HG02885 (cell line): Measurements from ENCODE around the gene UGGT2.
"Not testable (repeated sequence)": the region's sequence is repeated elsewhere in the genome, so short reads cannot be mapped to it uniquely, and the experiment has no call there.

Experiments used
- ATAC-seq: cut with Tn5 transposase; IDR thresholded peaks from one replicate; pipeline ENCODE4 v1.9.1; 2021; ENCODE audit warnings: mild to moderate bottlenecking; ENCODE audit not compliant: unreplicated experiment, poor library complexity

The UGGT2 gene

DNA sequence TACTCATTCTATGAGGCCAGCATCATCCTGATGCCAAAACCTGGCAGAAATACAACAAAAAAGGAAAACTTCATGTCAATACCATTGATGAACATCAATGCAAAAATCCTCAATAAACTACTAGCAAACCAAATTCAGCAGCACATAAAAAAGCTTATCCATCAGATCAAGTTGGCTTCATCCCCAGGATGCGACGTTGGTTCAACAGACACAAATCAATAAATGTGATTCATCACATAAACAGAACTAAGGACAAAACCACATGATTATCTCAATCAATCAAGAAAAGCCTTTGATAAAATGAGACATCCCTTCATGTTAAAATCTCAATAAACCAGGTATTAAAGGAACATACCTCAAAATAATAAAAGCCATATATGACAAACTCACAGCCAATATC lies 134.3 kb downstream of the UGGT2 start:
- no peak for ATAC-seq

DNA sequence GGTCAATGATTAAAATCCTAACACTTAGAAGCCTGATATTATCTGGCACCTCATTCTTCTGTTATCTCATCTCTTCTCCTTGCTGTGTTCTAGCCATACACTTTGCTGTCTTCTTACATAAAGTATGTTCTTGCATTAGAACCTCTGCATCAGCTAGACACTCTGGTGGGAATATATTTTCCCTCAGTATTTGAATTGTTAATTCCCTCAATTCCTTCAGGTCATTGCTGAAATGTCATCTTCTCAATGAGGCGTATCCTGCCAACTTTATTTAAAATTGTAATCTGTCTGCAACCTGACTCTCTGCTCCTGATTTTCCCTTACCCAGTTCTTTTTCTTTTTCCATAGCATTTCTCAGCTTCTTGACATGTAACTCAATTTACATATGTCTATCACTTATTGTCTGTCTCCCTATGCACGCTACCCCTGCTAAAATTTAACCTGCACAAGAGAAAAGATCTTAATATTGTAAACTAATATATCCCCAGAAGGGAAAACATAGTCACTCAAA lies 138.2 kb downstream of the UGGT2 start:
- no peak for ATAC-seq

DNA sequence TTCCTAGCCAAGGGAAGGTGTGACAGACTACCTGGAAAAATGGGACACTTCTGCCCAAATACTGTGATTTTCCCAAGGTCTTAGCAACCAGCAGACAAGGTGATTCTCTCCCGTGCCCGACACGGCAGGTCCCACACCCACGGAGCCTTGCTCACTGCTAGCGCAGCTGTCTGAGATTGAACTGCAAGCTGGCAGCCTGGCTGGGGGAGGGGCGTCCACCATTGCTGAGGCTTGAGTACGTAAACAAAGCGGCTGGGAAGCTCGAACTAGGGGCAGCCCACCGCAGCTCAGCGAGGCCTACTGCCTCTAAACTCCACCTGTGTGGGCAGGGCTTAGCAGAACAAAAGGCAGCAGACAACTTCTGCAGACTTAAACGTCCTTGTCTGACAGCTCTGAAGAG lies 146.2 kb downstream of the UGGT2 start:
- ATAC-seq, result no peak

DNA sequence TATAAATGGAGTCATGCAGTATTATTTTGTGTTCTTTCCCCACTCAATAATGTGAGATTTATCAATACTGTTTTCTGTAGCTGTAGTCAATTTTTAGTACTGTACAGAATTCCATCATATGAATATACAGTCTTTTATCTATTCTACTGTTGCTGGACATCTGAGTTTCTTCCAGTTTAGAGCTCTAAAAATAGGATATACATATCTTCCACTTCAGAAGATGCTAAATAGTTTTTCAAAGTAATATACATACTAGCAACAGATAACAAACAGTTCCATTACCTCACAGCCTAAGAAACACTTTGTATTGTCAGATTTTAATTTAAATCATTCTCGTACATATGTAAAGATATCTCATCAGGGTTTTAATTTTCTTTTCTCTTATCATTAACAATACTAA lies 149.6 kb downstream of the UGGT2 start:
- no peak for ATAC-seq

DNA sequence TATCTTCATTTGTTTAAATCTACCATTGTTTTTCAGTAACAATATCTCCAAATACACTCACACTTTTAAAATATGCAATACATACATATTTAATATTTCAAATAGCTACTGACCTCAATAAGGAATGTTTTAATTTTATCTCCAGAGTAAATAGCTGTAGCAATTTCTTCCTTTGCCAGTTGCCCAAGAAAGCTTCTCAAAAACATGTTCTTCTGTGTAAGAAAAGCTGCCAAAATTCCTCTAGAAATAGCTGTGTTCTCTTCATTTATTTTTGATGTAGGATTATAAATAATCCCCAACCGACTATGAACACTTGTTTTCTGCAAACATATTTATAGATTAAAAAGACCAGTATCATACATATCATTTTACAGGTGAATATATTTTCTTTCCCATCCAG lies 150.5 kb downstream of the UGGT2 start:
- no peak for ATAC-seq

DNA sequence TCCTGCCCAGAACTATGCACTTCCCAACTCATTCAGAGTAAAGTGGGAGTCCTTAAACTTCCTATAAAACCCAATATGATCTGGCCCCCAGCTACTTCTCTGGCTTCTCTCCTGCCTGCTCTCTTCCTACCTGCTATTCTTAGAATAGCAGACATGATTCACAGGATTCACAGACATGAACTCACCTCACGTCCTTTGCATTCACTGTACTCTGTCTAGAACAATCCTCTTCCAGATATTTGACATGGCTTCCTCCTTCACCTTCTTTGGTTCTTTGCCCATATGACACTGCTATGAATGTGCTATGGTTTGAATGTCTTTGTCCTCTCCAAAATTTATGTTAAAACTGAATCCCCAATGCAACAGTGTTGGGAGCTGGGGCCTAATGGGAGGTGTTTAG lies 154.9 kb downstream of the UGGT2 start:
- ATAC-seq, result no peak

DNA sequence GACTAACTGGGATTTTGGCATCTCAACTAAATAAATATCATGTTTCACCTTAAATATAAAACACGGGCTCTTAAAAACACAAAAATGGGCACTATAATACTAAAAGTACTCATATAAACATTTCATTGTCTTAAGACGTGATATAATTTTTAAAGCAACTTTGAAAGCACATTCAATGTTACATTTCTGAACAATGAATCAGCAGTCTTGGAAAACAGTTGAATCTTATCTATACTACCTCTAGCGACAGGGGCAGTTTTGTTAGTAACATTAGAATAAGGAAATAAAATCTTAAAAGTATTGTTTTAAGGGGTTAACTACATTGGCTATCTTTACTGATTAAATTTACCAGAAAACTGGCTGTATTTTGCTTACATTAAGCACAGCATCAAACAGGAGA lies 156.9 kb downstream of the UGGT2 start:
- no peak for ATAC-seq

DNA sequence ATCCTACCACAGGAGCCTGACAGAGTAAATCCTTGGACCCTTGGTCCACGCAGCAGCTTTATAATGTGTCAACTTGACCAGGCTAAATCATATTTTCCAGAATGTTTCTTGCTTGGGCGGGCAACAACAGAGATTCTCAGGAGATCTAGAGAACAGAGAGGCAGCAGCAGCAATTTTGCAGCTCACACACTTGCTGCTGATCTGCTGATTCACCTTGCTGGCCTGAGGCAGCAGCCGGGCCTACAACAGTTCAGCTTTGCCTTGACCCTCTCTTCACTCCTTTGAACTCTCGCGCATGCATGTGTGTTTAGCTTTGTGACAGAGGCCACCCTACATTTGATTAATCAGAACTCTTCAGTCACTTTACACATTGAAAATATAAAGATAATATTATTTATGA lies 159.3 kb downstream of the UGGT2 start:
- no peak for ATAC-seq

DNA sequence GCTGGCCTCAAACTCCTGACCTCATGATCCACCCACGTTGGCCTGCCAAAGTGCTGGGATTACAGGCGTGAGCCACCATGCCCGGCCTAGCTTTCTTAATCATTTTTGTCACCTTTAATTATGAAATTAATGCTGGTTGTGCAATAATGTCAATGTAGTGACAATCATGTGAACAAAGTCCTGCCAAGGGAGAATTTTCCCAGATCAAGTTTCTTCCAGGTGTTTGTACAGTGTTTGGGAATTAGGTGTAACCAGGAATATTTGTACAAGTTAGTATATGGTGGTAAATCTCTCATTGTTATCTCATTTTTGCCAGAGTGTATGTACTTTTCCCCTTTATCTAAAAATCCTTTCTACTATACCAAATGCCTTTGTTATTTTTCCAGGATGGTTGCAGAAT lies 171.1 kb downstream of the UGGT2 start:
- no peak for ATAC-seq

DNA sequence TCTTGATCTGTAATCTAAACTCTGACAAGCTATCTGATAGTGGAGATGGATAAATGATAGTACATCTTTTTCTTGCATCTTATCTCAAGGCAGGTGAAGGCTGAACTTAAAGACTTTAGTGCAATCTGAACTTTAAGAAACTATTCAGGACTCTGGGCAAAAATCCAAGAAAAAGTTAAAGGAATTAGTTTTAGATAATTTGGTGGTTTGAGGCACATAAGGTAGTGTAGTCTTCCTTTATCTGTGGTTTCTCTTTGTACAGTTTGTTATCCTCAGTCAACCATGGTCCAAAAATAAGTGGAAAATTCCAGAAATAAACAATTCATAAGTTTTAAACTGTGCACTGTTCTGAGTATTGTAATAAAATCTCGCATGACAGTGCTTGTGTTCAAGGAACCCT lies 172.9 kb downstream of the UGGT2 start:
- ATAC-seq, result no peak

DNA sequence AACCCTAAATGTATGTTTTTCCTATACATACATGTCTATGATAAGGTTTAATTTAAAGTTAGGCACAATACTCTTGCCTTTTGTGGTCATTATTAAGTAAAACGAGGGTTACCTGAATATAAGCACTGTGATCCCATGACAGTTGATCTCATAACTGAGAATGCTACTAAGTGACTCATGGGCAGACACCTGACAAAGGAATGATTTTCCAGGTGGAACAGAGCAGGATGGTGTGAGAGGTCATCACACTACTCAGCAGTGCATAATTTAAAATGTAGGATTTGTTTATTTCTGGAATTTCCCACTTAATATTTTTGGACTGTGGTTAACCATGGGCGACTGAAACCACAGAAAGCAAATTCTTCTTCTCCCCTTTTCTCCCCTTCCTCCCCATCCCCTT lies 178.9 kb downstream of the UGGT2 start:
- ATAC-seq, result no peak

DNA sequence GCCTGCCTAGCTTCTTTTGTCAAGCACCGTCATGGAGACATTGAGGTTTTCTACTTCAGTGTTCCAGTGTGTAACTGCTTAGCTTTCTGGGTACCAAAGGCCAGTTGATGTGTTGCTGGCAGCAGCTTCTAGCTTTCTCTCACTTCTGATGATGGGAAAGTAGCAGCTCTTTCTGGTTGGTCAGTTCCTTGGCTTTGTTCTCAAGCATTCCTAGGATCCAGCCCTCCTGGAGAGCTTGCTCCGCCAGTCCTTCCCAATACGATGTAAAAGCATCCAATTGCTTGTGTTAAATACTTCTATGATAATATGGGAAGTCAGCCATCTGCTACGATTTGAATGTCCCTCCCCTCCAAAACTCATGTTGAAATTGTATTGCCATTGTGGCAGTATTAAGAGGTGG lies 182.8 kb downstream of the UGGT2 start:
- no peak for ATAC-seq

DNA sequence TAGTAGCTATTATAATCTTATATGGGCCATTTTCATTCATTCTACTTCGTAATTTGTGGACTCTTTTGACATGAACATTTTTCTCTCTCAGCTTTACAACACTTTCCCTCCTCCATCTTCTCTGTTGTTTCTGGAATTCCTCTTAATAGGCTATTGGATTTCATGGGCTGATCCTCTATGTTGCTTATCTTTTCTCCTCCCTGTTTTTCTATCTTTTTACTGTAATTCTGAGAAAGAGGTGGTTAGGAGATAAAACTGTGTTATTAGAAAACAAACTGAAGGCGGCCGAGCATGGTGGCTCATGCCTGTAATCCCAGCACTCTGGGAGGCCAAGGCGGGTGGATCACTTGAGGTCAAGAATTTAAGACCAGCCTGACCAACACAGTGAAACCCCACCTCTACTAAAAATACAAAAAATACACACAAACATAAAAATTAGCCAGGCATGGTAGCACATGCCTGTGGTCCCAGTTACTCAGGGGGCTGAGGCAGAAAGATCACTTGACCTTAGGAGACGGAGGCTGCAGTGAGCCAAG lies 188.1 kb downstream of the UGGT2 start:
- ATAC-seq, result no peak

DNA sequence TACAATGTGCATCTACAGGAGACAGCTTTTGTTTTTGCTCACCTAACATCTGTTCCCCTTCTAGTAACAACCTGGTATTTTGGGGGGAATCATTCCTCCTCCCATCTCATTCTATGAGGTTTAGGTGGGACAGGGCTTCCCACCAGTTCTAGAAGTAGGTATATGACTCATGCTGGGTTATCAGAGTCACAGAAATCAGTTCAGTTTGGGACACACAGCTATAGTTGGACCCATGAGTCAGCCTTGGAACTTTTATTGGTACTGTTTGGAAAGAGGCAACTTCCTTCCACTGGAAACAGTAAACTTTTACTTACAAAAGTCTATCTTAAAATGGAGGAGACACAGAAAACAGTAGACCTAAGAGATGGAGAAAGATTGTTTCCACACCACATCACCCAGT lies 190.8 kb downstream of the UGGT2 start:
- ATAC-seq, result no peak

DNA sequence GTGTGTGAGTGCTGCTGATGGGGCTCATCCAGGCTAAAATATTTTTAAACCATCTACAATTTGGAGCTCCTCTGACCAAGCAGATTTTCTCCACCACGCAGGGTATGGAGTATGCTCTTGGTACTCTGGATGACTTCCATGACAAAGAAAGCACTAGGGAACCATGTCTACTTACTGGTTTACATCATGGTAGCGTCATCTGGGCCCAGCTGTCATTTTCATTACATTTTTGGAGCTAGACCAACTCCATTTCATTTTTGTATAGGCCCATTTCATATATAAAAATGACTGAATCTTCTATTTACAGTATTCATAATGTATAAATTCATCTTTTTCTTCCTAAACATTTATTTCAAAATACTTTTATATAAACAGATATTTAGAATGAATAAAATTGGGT lies 191.9 kb downstream of the UGGT2 start:
- no peak for ATAC-seq

DNA sequence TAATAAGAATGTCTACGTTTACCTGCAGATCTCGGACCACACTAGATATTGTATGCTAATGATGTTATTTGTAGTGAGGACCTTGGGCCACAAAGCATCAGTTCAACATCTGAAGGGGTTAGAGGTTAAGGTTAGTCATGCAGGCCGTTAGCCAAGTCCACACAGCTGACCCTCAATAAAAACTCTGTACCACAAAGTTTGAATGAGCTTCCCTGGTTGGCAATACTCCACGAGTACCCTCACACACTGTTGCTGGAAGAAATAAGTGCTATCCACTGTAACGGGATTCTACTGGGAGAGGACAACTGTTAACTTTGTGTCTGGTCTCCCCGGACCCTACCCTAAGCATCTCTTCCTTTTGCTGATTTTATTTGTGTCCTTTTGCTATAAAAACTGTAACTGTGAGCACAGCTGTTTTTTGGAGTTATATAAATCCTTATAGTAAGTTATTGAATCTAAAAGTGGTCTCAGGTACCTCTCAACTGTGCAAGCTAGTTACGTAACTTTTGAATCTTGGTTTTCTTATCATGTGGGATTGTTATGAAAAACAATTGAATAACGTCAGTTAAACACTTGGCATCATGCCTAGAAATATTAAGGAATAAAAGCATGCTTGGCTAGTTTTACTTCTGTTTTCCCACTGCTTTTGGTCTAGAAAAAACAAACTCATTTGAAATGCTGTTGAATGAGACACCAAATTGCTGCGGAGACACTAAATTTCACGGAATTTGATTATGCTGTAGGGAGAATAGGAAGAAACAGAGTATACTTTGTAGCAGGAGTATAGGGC lies 194.7 kb downstream of the UGGT2 start:
- ATAC-seq, result no peak

DNA sequence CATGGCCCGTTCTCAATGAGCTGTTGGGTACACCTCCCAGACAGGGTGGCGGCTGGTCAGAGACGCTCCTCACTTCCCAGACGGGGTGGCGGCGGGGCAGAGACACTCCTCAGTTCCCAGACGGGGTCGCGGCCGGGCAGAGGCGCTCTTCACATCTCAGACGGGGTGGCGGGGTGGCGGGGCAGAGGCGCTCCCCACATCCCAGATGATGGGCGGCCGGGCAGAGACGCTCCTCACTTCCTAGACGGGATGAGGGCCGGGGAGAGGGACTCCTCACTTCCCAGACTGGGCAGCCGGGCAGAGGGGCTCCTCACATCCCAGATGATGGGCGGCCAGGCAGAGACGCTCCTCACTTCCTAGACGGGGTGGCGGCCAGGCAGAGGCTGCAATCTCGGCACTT lies 207.5 kb downstream of the UGGT2 start:
- ATAC-seq, result not testable (repeated sequence)

DNA sequence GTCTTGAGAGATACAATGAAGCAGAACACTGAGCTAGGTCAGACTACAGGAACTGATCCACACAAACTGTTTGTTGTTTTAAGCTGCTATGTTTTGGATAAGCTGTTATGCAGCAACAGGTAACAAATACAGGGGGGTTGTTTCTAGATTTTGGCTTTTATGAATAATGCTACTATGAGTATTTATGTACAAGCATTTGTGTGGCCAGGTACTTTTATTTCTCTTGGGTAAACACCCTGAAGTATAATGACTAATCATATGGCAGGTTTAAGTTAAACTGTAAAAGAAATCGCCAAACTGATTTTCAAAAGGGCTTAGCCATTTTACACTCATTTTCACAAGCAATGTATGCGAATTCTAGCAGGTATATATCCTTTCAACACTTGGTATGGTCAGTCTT lies 210.3 kb downstream of the UGGT2 start:
- no peak for ATAC-seq

DNA sequence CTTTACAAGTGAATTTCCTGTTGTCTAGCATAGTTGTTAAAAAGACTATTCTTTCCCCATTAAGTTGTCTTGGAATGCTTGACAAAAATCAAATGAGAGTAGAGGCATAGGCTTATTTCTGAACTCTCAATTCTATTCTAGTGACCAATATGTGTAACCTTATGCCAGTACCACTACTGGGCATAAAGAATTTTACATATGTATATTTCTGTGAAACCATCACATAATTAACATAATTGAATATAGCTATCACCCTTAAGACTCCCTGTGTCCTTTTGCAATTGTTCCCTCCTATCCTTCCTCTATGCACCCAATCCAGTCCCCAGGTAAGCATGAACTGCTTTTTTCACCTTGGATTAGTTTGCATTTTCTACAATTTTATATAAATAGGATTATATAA lies 211.3 kb downstream of the UGGT2 start:
- no peak for ATAC-seq

DNA sequence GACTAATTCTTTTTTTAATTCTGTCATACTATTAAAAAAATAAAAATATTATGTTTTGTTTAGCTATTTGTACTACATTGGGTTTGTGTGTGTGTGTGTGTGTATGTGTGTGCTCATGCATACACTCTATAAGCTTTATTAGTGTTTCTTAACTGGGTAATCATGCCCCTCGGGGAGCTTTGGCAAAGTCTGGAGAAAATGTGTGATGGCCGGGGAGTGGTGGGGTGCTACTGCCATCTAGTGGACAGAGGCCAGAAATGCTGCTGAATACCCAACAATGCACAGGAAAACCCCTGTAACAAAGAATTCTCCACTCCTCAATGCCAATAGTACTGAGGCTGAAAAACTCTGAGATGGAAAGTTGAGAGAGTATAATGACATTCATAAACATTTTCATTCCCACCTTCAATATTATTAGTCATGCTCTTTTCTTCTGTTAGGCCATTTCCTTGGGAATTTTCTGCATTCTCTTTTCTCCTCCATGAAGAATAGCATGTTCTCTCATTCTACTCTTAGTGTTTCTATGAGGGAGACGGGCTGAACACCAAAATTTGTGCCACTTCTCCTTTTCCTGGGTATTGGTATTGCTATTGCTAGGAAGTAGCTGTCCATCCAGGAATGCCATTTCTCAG lies 219.0 kb downstream of the UGGT2 start:
- peak; percentile 92 for ATAC-seq

DNA sequence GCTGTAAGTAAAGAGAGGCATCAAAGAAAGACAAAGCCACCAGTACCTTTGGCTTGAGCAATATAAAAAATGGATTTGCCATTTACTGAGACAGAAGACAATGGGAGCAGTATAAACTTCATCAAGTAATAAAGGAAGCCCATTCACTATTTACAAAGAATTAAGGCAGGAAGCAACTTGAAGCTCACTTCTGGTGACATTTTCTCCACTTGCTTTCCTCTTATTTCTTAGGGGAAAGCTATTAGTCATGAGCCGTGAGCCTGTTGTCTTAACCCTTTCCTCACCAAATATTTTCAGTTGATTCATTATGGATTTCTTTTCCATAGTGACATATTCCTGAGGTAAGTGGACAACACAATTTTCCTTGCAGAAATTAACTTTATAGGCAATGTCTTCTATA lies 219.5 kb downstream of the UGGT2 start:
- ATAC-seq, result no peak

DNA sequence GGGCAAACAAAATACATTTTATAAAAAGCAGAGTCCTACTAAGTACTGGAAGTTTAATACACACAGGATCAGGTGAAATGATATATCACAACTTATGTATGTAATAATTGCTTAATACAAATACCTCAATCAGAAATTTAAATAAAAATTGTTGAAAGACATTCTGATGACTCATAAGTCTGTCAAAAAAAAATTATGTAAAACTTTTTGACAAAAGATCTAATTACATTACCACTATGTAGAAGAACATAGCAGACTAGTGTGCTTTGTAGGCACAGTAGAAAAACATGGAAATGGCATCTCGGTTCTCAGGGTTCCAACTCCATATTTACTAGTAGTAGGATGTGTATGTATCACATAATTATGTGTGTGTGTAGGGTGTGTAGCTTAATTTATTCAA lies 220.1 kb downstream of the UGGT2 start:
- no peak for ATAC-seq
